RWPE1 (cell line): ENCODE measurements around the gene PHTF2.

ENCODE experiments used
- CTCF ChIA-PET: fragments of 350-600 bp; sonication (Branson Sonifier 250); formaldehyde crosslinking; extraction: SDS; loops from one replicate; lab custom pipeline; 2021; lab: Yijun Ruan, JAX
- POLR2A ChIA-PET: fragments of 400-600 bp; formaldehyde crosslinking; extraction: SDS; loops from one replicate; lab custom pipeline; 2020; ENCODE audit warnings: antibody characterized with exemption; ENCODE audit not compliant: low non-redundant PET; lab: Yijun Ruan, JAX
- DNase-seq: peaks from one replicate; pipeline ENCODE4 v3.0.0; 2012; ENCODE audit warnings: low spot score
- H3K27ac ChIP-seq: fragments of 450-650 bp; 2 replicates; pipeline ENCODE4 v1.5.1; 2017
- TF ChIP-seq, protein P1 (sequence below): fragments of 450-650 bp; conservative IDR thresholded peaks from 2 replicates; pipeline ENCODE4 v1.5.1; 2017; ENCODE audit warnings: low read depth, mild to moderate bottlenecking

The PHTF2 gene

DNA sequence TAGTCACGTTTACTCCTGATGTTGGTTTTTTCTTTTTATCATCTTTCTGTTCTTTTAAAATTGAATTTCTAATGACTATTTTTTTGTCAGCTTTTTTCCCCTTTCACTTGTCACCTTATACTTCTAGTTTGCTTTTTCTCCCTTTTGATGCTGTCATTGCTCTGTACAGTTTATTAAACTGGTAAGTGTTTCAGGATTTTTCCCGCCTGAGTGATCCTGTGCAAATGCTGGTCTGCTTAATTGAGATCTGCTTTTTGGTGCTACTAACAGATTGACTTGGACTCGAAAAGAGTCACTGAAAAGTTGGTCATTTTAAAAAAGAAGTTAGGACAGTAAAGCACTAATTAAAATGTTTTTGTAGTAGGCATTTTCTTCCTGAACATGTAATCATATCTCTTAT is 95.2 kb downstream of the PHTF2 start:
- POLR2A ChIA-PET, result no interaction called here
- DNase-seq, result no peak
- CTCF ChIA-PET, result no interaction called here
- no peak overlapping the region for H3K27ac ChIP-seq
- TF ChIP-seq, protein P1, sequence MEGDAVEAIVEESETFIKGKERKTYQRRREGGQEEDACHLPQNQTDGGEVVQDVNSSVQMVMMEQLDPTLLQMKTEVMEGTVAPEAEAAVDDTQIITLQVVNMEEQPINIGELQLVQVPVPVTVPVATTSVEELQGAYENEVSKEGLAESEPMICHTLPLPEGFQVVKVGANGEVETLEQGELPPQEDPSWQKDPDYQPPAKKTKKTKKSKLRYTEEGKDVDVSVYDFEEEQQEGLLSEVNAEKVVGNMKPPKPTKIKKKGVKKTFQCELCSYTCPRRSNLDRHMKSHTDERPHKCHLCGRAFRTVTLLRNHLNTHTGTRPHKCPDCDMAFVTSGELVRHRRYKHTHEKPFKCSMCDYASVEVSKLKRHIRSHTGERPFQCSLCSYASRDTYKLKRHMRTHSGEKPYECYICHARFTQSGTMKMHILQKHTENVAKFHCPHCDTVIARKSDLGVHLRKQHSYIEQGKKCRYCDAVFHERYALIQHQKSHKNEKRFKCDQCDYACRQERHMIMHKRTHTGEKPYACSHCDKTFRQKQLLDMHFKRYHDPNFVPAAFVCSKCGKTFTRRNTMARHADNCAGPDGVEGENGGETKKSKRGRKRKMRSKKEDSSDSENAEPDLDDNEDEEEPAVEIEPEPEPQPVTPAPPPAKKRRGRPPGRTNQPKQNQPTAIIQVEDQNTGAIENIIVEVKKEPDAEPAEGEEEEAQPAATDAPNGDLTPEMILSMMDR, result no peak

DNA sequence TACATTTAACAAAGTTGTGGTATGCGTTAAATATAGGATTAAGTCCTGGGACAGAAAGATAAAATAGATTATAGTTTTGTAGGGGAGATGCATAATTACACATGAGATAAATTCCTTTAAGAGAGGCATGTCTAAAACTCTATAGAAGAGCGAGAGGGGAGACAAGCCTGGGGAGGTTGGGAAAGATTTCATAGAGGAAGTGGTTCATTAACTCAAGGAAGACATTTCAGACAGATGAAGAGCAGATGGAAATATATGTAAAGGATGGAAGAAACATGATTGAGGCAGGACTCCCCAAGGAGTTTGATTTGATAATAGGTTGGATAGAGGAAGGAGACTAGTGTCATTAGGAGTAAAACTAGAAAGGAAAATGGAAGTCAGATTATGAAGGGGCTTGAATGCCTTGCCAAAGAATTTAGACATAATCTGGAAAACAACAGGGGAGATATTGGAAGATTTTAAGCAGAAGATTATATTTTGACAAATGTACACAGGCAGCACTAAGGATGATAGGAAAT is 96.1 kb downstream of the PHTF2 start:
- H3K27ac ChIP-seq, result no peak overlapping the region
- ChIA-PET POLR2A (no interaction called here), CTCF (no interaction called here)
- DNase-seq, result no peak
- TF ChIP-seq, protein P1, result no peak

DNA sequence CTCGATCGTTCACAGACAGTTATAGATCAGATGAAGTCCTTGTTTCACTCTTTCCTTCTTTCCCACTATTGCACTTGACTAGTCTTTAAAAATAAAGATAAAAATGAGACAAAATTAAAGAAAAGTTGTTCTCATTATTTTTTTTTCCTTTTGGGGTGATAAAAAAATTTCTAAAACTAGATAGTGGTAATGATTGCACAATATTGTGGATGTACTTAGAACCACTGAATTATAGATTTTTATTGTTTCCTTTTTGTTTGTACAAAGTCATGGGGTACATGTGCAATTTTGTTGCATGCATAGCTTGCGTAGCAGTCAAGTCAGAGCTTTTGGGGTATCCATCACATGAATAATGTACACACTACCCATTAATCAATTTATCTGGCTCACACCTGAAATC is 97.3 kb downstream of the PHTF2 start:
- TF ChIP-seq, protein P1, result no peak
- ChIA-PET CTCF (no interaction called here), POLR2A (no interaction called here)
- no peak overlapping the region for H3K27ac ChIP-seq
- no peak for DNase-seq

DNA sequence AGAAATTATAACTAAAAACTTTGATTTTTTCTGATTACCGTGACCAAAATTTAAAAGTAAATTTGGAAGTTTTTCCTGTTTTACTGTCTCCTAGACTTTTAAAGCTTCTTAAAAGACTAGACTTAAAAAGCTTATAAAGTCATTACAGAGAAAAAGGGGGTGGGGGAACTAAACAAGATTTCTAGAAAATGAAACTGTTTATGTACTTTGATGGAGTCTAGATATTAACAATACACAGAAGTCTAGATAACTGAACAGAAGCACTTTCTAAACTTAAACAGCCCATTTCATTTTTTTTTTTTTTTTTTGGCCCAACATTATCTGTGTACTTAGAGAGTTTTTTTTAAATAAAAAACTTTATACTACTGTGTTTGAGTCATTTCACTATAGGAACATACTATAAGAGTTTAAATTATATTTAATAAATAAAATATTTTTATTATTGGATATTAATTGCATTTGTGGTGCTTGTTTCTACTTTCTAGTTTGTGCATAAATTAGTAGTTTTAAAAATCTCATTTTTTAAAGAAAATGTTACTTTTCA is 98.5 kb downstream of the PHTF2 start:
- ChIA-PET POLR2A (no interaction called here), CTCF (interaction anchor here (0.5 to 0.6 kb wide), 3 partner anchors 17 to 38 kb away, joined by 3 to 5 read pairs (median 3); no protein-coding TSS in a partner anchor)
- TF ChIP-seq, protein P1, result no peak
- H3K27ac ChIP-seq, result no peak overlapping the region
- DNase-seq, result no peak

DNA sequence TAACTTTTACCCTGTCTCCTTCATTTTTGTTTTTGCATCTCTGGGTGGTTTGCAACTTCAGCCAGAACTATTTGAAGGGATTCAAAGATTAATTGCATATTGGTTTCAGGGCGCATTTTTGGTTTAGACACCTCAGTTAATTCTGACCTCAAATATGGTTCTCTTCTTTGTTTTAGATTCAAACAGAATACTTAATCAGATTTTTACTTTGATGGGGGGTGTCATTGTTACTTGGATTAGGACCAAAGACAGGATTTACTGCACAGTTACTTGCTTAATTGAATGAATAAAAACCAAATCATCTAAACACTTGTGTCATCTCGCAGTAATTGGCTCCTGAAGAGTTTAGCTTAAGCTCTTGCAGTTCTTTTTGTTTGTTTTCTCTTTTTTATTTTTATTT is 100.9 kb downstream of the PHTF2 start:
- no peak overlapping the region for H3K27ac ChIP-seq
- POLR2A ChIA-PET, result no interaction called here
- CTCF ChIA-PET, result no interaction called here
- DNase-seq, result no peak
- TF ChIP-seq, protein P1, result no peak

DNA sequence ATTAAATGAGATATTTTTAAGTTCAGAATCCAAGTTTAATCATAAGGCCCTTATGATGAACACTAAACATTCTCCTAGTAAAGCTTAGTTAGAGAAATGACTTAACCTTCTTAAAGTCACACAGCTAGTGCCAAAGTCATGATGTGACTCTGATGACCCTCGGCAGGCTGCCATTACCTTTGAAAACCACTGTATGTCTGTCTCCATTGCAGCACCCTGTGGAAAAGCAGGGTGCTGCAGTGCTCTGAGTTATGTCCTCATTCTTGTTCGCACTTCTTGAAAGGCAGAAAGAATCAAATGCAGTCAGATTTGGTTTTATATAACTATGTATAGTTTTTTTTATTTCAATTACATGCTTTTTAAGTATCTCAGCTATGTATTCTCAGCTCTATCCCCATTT is 105.0 kb downstream of the PHTF2 start:
- TF ChIP-seq, protein P1, result no peak
- ChIA-PET POLR2A (no interaction called here), CTCF (interaction anchor here (0.6 to 1.2 kb wide), 2 partner anchors 64 to 143 kb away, joined by 3 to 4 read pairs; no protein-coding TSS in a partner anchor)
- H3K27ac ChIP-seq, result no peak overlapping the region
- DNase-seq, result peak; percentile 4
